HEK293T (cell line): ENCODE results near the gene IRF2BP2.

ENCODE experiments used
- CTCF ChIA-PET: fragments of 350-600 bp; formaldehyde crosslinking; extraction: SDS; loops from one replicate; lab custom pipeline; 2021; ENCODE audit warnings: antibody characterized with exemption, inconsistent platforms; lab: Yijun Ruan, JAX
- POLR2A ChIA-PET: fragments of 350-600 bp; formaldehyde crosslinking; extraction: SDS; loops from one replicate; lab custom pipeline; 2020; ENCODE audit warnings: antibody characterized with exemption, inconsistent platforms; lab: Yijun Ruan, JAX
- DNase-seq: peaks from one replicate; pipeline ENCODE4 v3.0.0; 2012; ENCODE audit warnings: mixed read lengths; ENCODE audit errors: extremely low spot score
- ARNT ChIP-seq: fragments of 450-650 bp; IDR thresholded peaks from 2 replicates; pipeline ENCODE4 v1.6.1; 2017; ENCODE audit warnings: mild to moderate bottlenecking
- BHLHE40 ChIP-seq: fragments of 450-650 bp; IDR thresholded peaks from 2 replicates; pipeline ENCODE4 v1.6.1; 2016; ENCODE audit warnings: mild to moderate bottlenecking, moderate library complexity, borderline replicate concordance
- CTBP1 ChIP-seq: fragments of 450-650 bp; IDR thresholded peaks from 2 replicates; pipeline ENCODE4 v1.6.1; 2016; ENCODE audit warnings: borderline replicate concordance
- ELF4 ChIP-seq: fragments of 450-650 bp; IDR thresholded peaks from 2 replicates; pipeline ENCODE4 v1.6.1; 2017; ENCODE audit warnings: antibody characterized with exemption
- FOXA1 ChIP-seq: fragments of 450-650 bp; IDR thresholded peaks from 2 replicates; pipeline ENCODE4 v1.6.1; 2016; ENCODE audit warnings: mild to moderate bottlenecking
- FOXK2 ChIP-seq: fragments of 450-650 bp; IDR thresholded peaks from 2 replicates; pipeline ENCODE4 v1.6.1; 2016; ENCODE audit warnings: mild to moderate bottlenecking
- FOXM1 ChIP-seq: fragments of 450-650 bp; IDR thresholded peaks from 2 replicates; pipeline ENCODE4 v1.6.1; 2017; ENCODE audit warnings: mild to moderate bottlenecking, borderline replicate concordance
- HDGF ChIP-seq: fragments of 450-650 bp; IDR thresholded peaks from 2 replicates; pipeline ENCODE4 v1.6.1; 2017; ENCODE audit warnings: antibody characterized with exemption, borderline replicate concordance
- L3MBTL2 ChIP-seq: fragments of 450-650 bp; conservative IDR thresholded peaks from 2 replicates; pipeline ENCODE4 v1.6.1; 2016; ENCODE audit warnings: mild to moderate bottlenecking
- LEF1 ChIP-seq: fragments of 450-650 bp; IDR thresholded peaks from 2 replicates; pipeline ENCODE4 v1.6.1; 2017; ENCODE audit warnings: mild to moderate bottlenecking, borderline replicate concordance
- NFRKB ChIP-seq: fragments of 450-650 bp; IDR thresholded peaks from 2 replicates; pipeline ENCODE4 v1.6.1; 2016; ENCODE audit warnings: mild to moderate bottlenecking, moderate library complexity
- SP1 ChIP-seq: fragments of 450-650 bp; IDR thresholded peaks from 2 replicates; pipeline ENCODE4 v1.6.1; 2017
- SUZ12 ChIP-seq: fragments of 450-650 bp; IDR thresholded peaks from 2 replicates; pipeline ENCODE4 v1.6.1; 2016; ENCODE audit warnings: mild to moderate bottlenecking
- TARDBP ChIP-seq: fragments of 450-650 bp; IDR thresholded peaks from 2 replicates; pipeline ENCODE4 v1.6.1; 2016
- ZNF384 ChIP-seq: fragments of 450-650 bp; IDR thresholded peaks from 2 replicates; pipeline ENCODE4 v1.6.1; 2016
- TF ChIP-seq, protein P1 (sequence below): fragments of 450-650 bp; IDR thresholded peaks from 2 replicates; pipeline ENCODE4 v1.6.1; 2016

The IRF2BP2 gene

DNA sequence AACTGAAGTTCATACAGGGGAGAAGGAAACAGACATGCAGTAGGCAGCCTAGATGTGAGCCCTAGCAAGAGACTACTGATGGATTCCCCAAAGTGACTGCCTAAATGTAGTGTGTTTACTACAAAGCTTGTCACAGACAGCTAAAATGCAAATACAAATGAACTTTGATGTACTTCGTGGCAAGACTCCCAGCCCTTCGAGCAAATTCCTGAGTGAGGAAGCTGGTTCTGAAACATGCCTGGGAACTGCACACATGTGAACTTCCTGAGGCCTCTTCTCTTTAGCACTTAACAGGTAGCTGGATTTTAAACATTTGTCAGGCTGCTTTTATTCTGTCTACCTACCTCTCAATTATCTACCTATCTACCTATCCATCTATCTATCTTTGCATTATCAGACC is 6.7 kb upstream of the IRF2BP2 start:
- CTCF ChIA-PET = interaction anchor here (0.5 to 1.4 kb wide), 7 partner anchors 17 to 117 kb away, joined by 3 to 5 read pairs (median 4); no protein-coding TSS in a partner anchor
- POLR2A ChIA-PET = interaction anchor here (1.5 to 2.0 kb wide), 3 partner anchors 83 to 110 kb away, joined by 4 to 6 read pairs (median 4); no protein-coding TSS in a partner anchor
- no peak for DNase-seq
- no peak for TF ChIP-seq HDGF
- no peak for TF ChIP-seq L3MBTL2
- no peak for TF ChIP-seq ZNF384
- no peak for TF ChIP-seq TARDBP
- TF ChIP-seq FOXA1 = no peak

DNA sequence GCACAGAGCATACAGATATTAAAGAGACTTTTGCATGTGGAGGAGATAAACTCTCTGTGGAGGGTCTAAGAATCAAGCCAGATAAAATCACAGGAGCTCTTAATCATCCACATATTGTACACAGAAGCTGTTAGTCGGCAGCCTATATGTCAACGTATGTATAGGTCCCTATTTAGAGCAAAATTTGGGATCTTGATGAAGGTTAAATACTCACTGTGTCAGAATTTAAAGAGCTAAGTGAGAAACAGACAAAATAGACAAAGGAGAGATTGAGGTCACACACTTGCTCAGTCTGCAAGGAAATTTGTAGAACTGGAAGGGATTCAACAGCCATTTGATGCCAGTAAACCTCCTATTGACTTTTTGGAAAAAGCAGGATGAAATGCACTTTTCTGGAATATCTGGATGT is 4.1 kb upstream of the IRF2BP2 start:
- POLR2A ChIA-PET = interaction anchor here (0.9 to 7.0 kb wide), 11 partner anchors 14 to 470 kb away, joined by 3 to 154 read pairs (median 15); no protein-coding TSS in a partner anchor
- no peak for TF ChIP-seq BHLHE40
- no peak for TF ChIP-seq SUZ12
- no peak for TF ChIP-seq SP1
- no peak for TF ChIP-seq CTBP1
- no peak for TF ChIP-seq HDGF
- TF ChIP-seq, protein P1, sequence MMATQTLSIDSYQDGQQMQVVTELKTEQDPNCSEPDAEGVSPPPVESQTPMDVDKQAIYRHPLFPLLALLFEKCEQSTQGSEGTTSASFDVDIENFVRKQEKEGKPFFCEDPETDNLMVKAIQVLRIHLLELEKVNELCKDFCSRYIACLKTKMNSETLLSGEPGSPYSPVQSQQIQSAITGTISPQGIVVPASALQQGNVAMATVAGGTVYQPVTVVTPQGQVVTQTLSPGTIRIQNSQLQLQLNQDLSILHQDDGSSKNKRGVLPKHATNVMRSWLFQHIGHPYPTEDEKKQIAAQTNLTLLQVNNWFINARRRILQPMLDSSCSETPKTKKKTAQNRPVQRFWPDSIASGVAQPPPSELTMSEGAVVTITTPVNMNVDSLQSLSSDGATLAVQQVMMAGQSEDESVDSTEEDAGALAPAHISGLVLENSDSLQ = no peak
- TF ChIP-seq NFRKB = no peak
- no peak for DNase-seq
- CTCF ChIA-PET = interaction anchor here (0.6 to 1.3 kb wide), 5 partner anchors 110 to 465 kb away, joined by 3 to 5 read pairs (median 3); no protein-coding TSS in a partner anchor

DNA sequence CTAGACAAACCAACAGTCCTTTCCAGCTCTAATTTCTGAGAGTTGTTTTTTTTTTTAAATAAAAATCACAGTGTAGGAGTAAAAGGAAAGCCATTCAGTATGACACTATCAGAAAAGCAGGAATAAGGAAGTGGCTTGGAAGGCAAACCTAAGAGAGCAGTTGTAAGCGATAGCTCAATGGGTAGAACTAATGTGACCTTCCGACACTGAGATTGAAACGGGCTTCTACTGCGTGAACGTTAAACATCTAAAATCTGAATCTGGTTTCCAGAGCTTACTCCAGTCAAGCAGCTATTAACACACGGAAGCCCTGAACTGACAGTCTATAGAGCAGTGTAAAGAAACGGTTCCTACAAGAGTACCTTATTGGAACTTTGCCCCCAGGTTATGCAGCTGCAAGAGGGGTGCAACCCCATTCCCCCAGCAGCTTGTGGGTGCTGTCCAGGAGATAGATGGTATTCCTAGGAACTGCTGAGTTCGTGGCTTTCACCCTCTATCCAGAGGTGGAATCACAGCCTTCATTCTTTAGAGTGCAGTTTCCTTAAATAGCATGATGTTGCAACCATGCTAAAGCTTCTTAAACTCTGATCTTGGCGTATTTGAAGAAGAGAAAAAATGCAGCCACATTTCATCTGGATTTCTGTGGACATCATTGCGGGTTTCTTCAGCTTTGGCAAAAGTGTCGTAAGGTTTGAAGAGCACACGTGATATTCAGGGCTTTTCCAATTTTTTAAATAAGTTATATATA is 3.3 kb upstream of the IRF2BP2 start:
- no peak for TF ChIP-seq SP1
- peak; percentile 8; the same call in 1 of the 2 replicates for TF ChIP-seq ELF4

DNA sequence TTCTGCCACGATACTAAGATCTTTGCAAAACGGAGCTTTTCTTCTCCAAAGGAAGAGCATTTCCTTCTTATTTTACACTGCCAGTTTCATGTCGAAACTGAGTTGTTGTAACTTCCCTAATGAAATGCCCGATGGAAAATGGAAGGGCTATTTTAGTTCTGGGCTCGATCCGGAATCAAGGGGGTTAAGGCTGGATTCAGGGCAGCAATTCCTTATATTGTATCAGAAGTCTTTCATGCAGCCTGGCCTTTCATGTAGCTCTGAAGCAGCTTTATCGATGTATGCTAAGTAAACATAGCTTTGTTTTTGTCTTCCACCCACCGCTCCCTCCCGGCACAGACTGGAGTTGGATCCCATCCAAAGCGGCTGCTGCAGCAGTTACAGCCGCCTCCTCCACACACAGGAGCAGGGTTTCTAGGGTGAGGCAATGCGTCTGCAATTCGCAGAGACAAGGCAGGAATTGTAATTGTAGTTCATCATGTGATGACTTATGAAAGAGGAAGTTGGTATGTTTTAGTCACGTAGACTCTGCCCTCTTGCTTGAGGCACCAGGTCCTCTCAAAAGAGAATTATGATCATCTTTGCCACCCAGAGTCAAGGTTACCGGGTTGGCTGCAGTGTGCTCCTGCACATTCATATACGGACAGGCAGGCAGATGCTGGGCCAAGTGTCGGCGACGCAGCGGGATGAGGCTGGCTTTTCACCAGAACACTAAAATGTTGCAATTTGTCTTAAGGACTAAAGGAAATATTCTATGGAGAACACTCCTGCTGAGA is 2.6 kb upstream of the IRF2BP2 start:
- POLR2A ChIA-PET = interaction anchor here (0.8 to 7.0 kb wide), 38 partner anchors 9 to 472 kb away, joined by 3 to 154 read pairs (median 6); no protein-coding TSS in a partner anchor
- CTCF ChIA-PET = interaction anchor here (0.6 to 1.3 kb wide), 10 partner anchors 12 to 471 kb away, joined by 3 to 4 read pairs (median 4); no protein-coding TSS in a partner anchor
- peak; percentile 75 for DNase-seq
- TF ChIP-seq FOXA1 = no peak; the same call in 1 of the 2 replicates
- TF ChIP-seq ZNF384 = no peak
- no peak for TF ChIP-seq TARDBP
- TF ChIP-seq, protein P1 = no peak
- peak; percentile 39; the same call in 1 of the 2 replicates for TF ChIP-seq CTBP1
- TF ChIP-seq L3MBTL2 = peak; percentile 40; the same call in 1 of the 2 replicates
- TF ChIP-seq NFRKB = no peak
- TF ChIP-seq LEF1 = no peak
- TF ChIP-seq BHLHE40 = no peak
- TF ChIP-seq FOXK2 = no peak
- no peak for TF ChIP-seq FOXM1
- 0 out of 2 replicates have a peak, but pooled peaks have one; percentile 25 for TF ChIP-seq ARNT
- TF ChIP-seq SUZ12 = no peak
- peak; percentile 76; the same call in 1 of the 2 replicates for TF ChIP-seq HDGF
- TF ChIP-seq SP1 = no peak
- TF ChIP-seq ELF4 = no peak

More for the DNA sequence above, 3.3 kb upstream of the IRF2BP2 start:
- ChIA-PET CTCF (interaction anchor here (0.6 to 1.3 kb wide), 9 partner anchors 111 to 365 kb away, joined by 3 to 5 read pairs (median 3); no protein-coding TSS in a partner anchor), POLR2A (interaction anchor here (0.9 to 7.0 kb wide), 27 partner anchors 9 to 471 kb away, joined by 3 to 154 read pairs (median 11); no protein-coding TSS in a partner anchor)
- no peak for DNase-seq

DNA sequence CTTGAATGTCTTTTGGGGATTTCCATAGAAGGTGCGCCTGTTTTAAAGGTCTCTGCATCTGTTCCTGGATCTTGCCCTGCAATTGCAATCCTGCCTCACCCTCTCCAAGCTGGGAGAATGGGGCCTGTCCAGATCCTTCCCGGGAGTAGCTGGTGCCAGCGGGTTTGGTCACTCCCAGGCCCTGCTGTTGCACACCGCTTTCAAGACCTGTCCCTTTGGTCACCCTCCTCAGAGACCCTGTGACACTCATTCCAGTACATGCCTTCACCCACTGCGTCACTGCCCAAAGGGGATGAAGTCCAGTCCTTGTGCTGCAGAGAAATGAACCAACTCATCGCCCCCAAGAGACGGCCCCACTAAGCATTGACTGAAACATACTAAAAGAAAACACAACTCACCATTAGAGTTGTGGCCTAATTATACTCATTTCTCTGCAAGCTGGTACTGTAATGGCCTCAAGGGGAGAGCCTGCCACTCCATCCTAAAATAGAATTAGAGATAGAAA is 1.9 kb upstream of the IRF2BP2 start:
- ChIA-PET POLR2A (interaction anchor here (0.6 to 7.0 kb wide), 69 partner anchors 8 to 516 kb away, joined by 3 to 154 read pairs (median 5); partner anchors contain the start of gene TOMM20), CTCF (interaction anchor here (0.6 to 1.3 kb wide), 10 partner anchors 8 to 472 kb away, joined by 3 to 8 read pairs (median 4); no protein-coding TSS in a partner anchor)
- TF ChIP-seq SP1 (no peak), CTBP1 (no peak), FOXK2 (no peak), FOXM1 (no peak), ELF4 (no peak), ZNF384 (no peak), NFRKB (no peak), HDGF (no peak), TARDBP (no peak)
- TF ChIP-seq, protein P1 = no peak
- DNase-seq = no peak
